Activated naive CD4-positive, alpha-beta T cell treated with anti-CD3 and anti-CD28 coated beads, Interleukin-2, amount 10 ng/mL, durations not matched to agents 7 days and 5 days (primary cell): ENCODE measurements around the gene ARMC6.

Source experiments
- CTCF ChIA-PET: fragments of 350-600 bp; sonication (Branson Sonifier 250); formaldehyde crosslinking; loops from one replicate; lab custom pipeline; 2021; ENCODE audit warnings: antibody characterized with exemption; lab: Charles Lee
- DNase-seq: peaks from one replicate; pipeline ENCODE4 v3.0.0-alpha.2; 2020
- H3K27ac Mint-ChIP-seq: one replicate; pipeline ENCODE4 v1.8.0; 2021; ENCODE audit warnings: mild to moderate bottlenecking, moderate library complexity, mixed read lengths
- H3K27me3 Mint-ChIP-seq: one replicate; pipeline ENCODE4 v1.8.0; 2021; ENCODE audit warnings: mild to moderate bottlenecking, mixed read lengths
- H3K36me3 Mint-ChIP-seq: one replicate; pipeline ENCODE4 v1.8.0; 2021; ENCODE audit warnings: mixed read lengths
- H3K4me1 Mint-ChIP-seq: one replicate; pipeline ENCODE4 v1.8.0; 2021; ENCODE audit warnings: mixed read lengths
- H3K4me3 Mint-ChIP-seq: one replicate; pipeline ENCODE4 v1.8.0; 2021; ENCODE audit warnings: mild to moderate bottlenecking, moderate library complexity, mixed read lengths
- H3K9me3 Mint-ChIP-seq: one replicate; pipeline ENCODE4 v1.8.0; 2021; ENCODE audit warnings: mixed read lengths

The ARMC6 gene

GRCh38 chr19:19053508-19054314, 20.3 kb downstream of the ARMC6 start:
- peaks cover 26% of the 10 kb centered on the region for H3K36me3 Mint-ChIP-seq
- H3K27me3 Mint-ChIP-seq = no peaks in the 10 kb centered on the region
- H3K4me1 Mint-ChIP-seq = no peaks in the 10 kb centered on the region
- no peaks in the 10 kb centered on the region for H3K9me3 Mint-ChIP-seq
- CTCF ChIA-PET = interaction anchor here (0.8 to 2.6 kb wide), 11 partner anchors 9 to 121 kb away, joined by 3 to 13 read pairs (median 4); no protein-coding TSS in a partner anchor
- DNase-seq = peak; percentile 74
- H3K27ac Mint-ChIP-seq = no peak overlapping the region
- no peak overlapping the region for H3K4me3 Mint-ChIP-seq

- Mint-ChIP-seq H3K27ac (no peak overlapping the region), H3K27me3 (no peaks in the 10 kb centered on the region), H3K9me3 (no peaks in the 10 kb centered on the region), H3K4me1 (no peaks in the 10 kb centered on the region), H3K36me3 (peaks cover 25% of the 10 kb centered on the region), H3K4me3 (no peak overlapping the region)
- CTCF ChIA-PET = interaction anchor here (0.8 to 2.1 kb wide), 7 partner anchors 8 to 120 kb away, joined by 3 to 13 read pairs (median 4); no protein-coding TSS in a partner anchor
- DNase-seq = no peak
These were observed 21.0 kb downstream of the ARMC6 start for GRCh38 chr19:19054315-19054938.

GRCh38 chr19:19054939-19055440, 21.6 kb downstream of the ARMC6 start:
- Mint-ChIP-seq H3K27me3 (no peaks in the 10 kb centered on the region), H3K36me3 (peaks cover 26% of the 10 kb centered on the region)

GRCh38 chr19:19055701-19056100, 22.3 kb downstream of the ARMC6 start:
- H3K9me3 Mint-ChIP-seq = no peaks in the 10 kb centered on the region
- H3K4me1 Mint-ChIP-seq = no peaks in the 10 kb centered on the region
- H3K27me3 Mint-ChIP-seq = no peaks in the 10 kb centered on the region
- CTCF ChIA-PET = interaction anchor here (0.6 to 2.1 kb wide), 2 partner anchors 85 to 91 kb away, joined by 3 to 7 read pairs; no protein-coding TSS in a partner anchor
- no peak for DNase-seq
- peaks cover 28% of the 10 kb centered on the region for H3K36me3 Mint-ChIP-seq
- H3K27ac Mint-ChIP-seq = no peak overlapping the region
- no peak overlapping the region for H3K4me3 Mint-ChIP-seq

More at GRCh38 chr19:19054939-19055440, 21.6 kb downstream of the ARMC6 start:
- Mint-ChIP-seq H3K27ac (no peak overlapping the region), H3K4me1 (no peaks in the 10 kb centered on the region), H3K9me3 (no peaks in the 10 kb centered on the region), H3K4me3 (no peak overlapping the region)
- CTCF ChIA-PET = interaction anchor here (0.6 to 2.1 kb wide), 5 partner anchors 34 to 92 kb away, joined by 3 to 13 read pairs (median 3); no protein-coding TSS in a partner anchor
- DNase-seq = no peak

- Mint-ChIP-seq H3K36me3 (peaks cover 28% of the 10 kb centered on the region), H3K27me3 (no peaks in the 10 kb centered on the region), H3K4me1 (no peaks in the 10 kb centered on the region), H3K27ac (no peak overlapping the region), H3K4me3 (no peak overlapping the region), H3K9me3 (no peaks in the 10 kb centered on the region)
- CTCF ChIA-PET = no interaction called here
- no peak for DNase-seq
These were observed 23.4 kb downstream of the ARMC6 start for GRCh38 chr19:19056636-19057275.

- H3K36me3 Mint-ChIP-seq = peaks cover 23% of the 10 kb centered on the region
- H3K9me3 Mint-ChIP-seq = no peaks in the 10 kb centered on the region
- peaks cover 1% of the 10 kb centered on the region for H3K4me1 Mint-ChIP-seq
- H3K27me3 Mint-ChIP-seq = no peaks in the 10 kb centered on the region
- CTCF ChIA-PET = no interaction called here
- no peak for DNase-seq
- no peak overlapping the region for H3K27ac Mint-ChIP-seq
- no peak overlapping the region for H3K4me3 Mint-ChIP-seq
These were observed 23.9 kb downstream of the ARMC6 start for GRCh38 chr19:19057317-19057716.

- Mint-ChIP-seq H3K36me3 (peaks cover 22% of the 10 kb centered on the region), H3K4me3 (no peak overlapping the region), H3K4me1 (peaks cover 5% of the 10 kb centered on the region), H3K9me3 (no peaks in the 10 kb centered on the region), H3K27me3 (no peaks in the 10 kb centered on the region), H3K27ac (no peak overlapping the region)
- no peak for DNase-seq
- CTCF ChIA-PET = no interaction called here
These were observed 24.3 kb downstream of the ARMC6 start for GRCh38 chr19:19057720-19058119.

GRCh38 chr19:19059018-19059836, 25.8 kb downstream of the ARMC6 start:
- H3K27ac Mint-ChIP-seq = no peak overlapping the region
- H3K9me3 Mint-ChIP-seq = no peaks in the 10 kb centered on the region
- no peak overlapping the region for H3K4me3 Mint-ChIP-seq
- no peaks in the 10 kb centered on the region for H3K27me3 Mint-ChIP-seq
- CTCF ChIA-PET = no interaction called here
- peaks cover 11% of the 10 kb centered on the region for H3K4me1 Mint-ChIP-seq
- H3K36me3 Mint-ChIP-seq = peaks cover 15% of the 10 kb centered on the region
- DNase-seq = no peak

GRCh38 chr19:19059837-19060611, 26.6 kb downstream of the ARMC6 start:
- Mint-ChIP-seq H3K27me3 (no peaks in the 10 kb centered on the region), H3K4me3 (no peak overlapping the region), H3K9me3 (no peaks in the 10 kb centered on the region), H3K27ac (peak overlapping the region; percentile 64), H3K36me3 (peaks cover 13% of the 10 kb centered on the region), H3K4me1 (peaks cover 15% of the 10 kb centered on the region)
- CTCF ChIA-PET = no interaction called here
- no peak for DNase-seq

- Mint-ChIP-seq H3K36me3 (peaks cover 9% of the 10 kb centered on the region), H3K27ac (peak overlapping the region; percentile 37)
- CTCF ChIA-PET = no interaction called here
These were observed 28.1 kb downstream of the ARMC6 start for GRCh38 chr19:19061506-19061905.

GRCh38 chr19:19062454-19063182, 29.2 kb downstream of the ARMC6 start:
- Mint-ChIP-seq H3K4me1 (peaks cover 37% of the 10 kb centered on the region), H3K27me3 (no peaks in the 10 kb centered on the region), H3K27ac (peak overlapping the region; percentile 76), H3K4me3 (peak overlapping the region; percentile 92), H3K36me3 (peaks cover 9% of the 10 kb centered on the region), H3K9me3 (no peaks in the 10 kb centered on the region)
- no peak for DNase-seq
- CTCF ChIA-PET = interaction anchor here (0.6 to 1.7 kb wide), 3 partner anchors 8 to 112 kb away, joined by 3 to 5 read pairs (median 3); no protein-coding TSS in a partner anchor

More at GRCh38 chr19:19061506-19061905, 28.1 kb downstream of the ARMC6 start:
- no peak overlapping the region for H3K4me3 Mint-ChIP-seq
- H3K9me3 Mint-ChIP-seq = no peaks in the 10 kb centered on the region
- H3K27me3 Mint-ChIP-seq = no peaks in the 10 kb centered on the region
- DNase-seq = no peak
- peaks cover 27% of the 10 kb centered on the region for H3K4me1 Mint-ChIP-seq
